HCT116 (cell line): ENCODE data around the gene EFCAB13.

Experiments used
- CEBPB ChIP-seq: IDR thresholded peaks from 2 replicates; pipeline ENCODE4 v1.6.1; 2012; ENCODE audit warnings: low read depth
- EZH2 ChIP-seq: fragments of 200-600 bp; sonication (generic); IDR thresholded peaks from 2 replicates; pipeline ENCODE4 v1.6.1; 2017; ENCODE audit warnings: antibody characterized with exemption, mixed run types
- EZH2phosphoT487 ChIP-seq: fragments of 200-600 bp; IDR thresholded peaks from 2 replicates; pipeline ENCODE4 v1.6.1; 2018; ENCODE audit warnings: antibody characterized with exemption, borderline replicate concordance
- JUND ChIP-seq: IDR thresholded peaks from 2 replicates; pipeline ENCODE4 v1.6.1; 2012
- POLR2AphosphoS5 ChIP-seq: IDR thresholded peaks from 2 replicates; pipeline ENCODE4 v1.6.1; 2011; ENCODE audit warnings: mild to moderate bottlenecking, low read depth, low read length, moderate library complexity
- RAD21 ChIP-seq: IDR thresholded peaks from 2 replicates; pipeline ENCODE4 v1.6.1; 2012; ENCODE audit warnings: low read depth, mild to moderate bottlenecking
- SIN3A ChIP-seq: IDR thresholded peaks from 2 replicates; pipeline ENCODE4 v1.6.1; 2012; ENCODE audit warnings: low read depth
- TF ChIP-seq, protein P1 (sequence below), 3 experiments: fragments of 200-600 bp in 1 of 3; sonication (generic) in 1 of 3; IDR thresholded peaks in 2 of 3; conservative IDR thresholded peaks in 1 of 3; 2 replicates each; pipeline ENCODE4 v1.5.1; 2012 to 2017; ENCODE audit warnings: low read depth in 2 of 3, low read length in 2 of 3, antibody characterized with exemption in 1 of 3, borderline replicate concordance in 1 of 3, control low read depth in 1 of 3, mild to moderate bottlenecking in 1 of 3, mixed read lengths in 1 of 3, mixed run types in 1 of 3, moderate library complexity in 1 of 3; ENCODE audit not compliant: insufficient read depth in 1 of 3
- TF ChIP-seq, protein P2 (sequence below): IDR thresholded peaks from 2 replicates; pipeline ENCODE4 v1.6.1; 2012

DNA sequence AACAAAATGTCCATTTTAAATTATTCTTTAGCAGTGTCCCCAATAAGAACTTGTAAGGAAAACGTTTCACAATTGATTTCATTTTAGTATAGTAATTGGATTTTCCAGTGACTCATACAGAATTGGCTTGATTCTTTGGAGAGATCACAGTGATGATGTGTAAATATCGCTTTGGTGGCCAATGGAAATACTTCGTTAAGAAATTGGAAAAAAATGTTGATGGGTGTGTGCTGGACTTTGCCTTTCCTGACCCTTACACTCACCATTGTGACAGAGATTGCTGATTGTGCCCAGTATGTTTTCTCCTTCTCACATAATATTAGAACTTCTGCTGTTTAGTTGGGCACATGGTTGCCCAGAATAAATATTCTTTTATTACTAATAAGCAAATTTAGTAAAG lies 7.4 kb upstream of the EFCAB13 start:
- no peak for TF ChIP-seq EZH2phosphoT487
- TF ChIP-seq, protein P1, sequence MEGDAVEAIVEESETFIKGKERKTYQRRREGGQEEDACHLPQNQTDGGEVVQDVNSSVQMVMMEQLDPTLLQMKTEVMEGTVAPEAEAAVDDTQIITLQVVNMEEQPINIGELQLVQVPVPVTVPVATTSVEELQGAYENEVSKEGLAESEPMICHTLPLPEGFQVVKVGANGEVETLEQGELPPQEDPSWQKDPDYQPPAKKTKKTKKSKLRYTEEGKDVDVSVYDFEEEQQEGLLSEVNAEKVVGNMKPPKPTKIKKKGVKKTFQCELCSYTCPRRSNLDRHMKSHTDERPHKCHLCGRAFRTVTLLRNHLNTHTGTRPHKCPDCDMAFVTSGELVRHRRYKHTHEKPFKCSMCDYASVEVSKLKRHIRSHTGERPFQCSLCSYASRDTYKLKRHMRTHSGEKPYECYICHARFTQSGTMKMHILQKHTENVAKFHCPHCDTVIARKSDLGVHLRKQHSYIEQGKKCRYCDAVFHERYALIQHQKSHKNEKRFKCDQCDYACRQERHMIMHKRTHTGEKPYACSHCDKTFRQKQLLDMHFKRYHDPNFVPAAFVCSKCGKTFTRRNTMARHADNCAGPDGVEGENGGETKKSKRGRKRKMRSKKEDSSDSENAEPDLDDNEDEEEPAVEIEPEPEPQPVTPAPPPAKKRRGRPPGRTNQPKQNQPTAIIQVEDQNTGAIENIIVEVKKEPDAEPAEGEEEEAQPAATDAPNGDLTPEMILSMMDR (IDR thresholded peaks at IDR 0.05 in 2 of 3, conservative IDR thresholded peaks at IDR 0.05 in 1 of 3; ENCODE audit: borderline replicate concordance in 1 of 3, insufficient read depth in 1 of 3, low read depth in 2 of 3, low read length in 2 of 3): no peak
- no peak for TF ChIP-seq JUND
- TF ChIP-seq SIN3A: no peak
- TF ChIP-seq POLR2AphosphoS5: no peak
- no peak for TF ChIP-seq CEBPB
- TF ChIP-seq, protein P2, sequence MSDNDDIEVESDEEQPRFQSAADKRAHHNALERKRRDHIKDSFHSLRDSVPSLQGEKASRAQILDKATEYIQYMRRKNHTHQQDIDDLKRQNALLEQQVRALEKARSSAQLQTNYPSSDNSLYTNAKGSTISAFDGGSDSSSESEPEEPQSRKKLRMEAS: no peak
- no peak for TF ChIP-seq EZH2
- no peak for TF ChIP-seq RAD21
